HG03460 (cell line): ENCODE data around the gene GHDC.
"Not testable (repeated sequence)": the region's sequence is repeated elsewhere in the genome, so short reads cannot be mapped to it uniquely, and the experiment has no call there.

Experiments
- ATAC-seq: cut with Tn5 transposase; IDR thresholded peaks from one replicate; pipeline ENCODE4 v1.9.1; 2021; ENCODE audit not compliant: unreplicated experiment

Gene GHDC

GRCh38 chr17:42193969-42194899 lies at the start of gene GHDC:
Gene GHDC (minus strand): TSS chr17:42194494. CDS start chr17:42193581, 913 bp downstream.
- peak; percentile 85 for ATAC-seq

- ATAC-seq, result no peak
Measured at GRCh38 chr17:42243493-42243982, 49.2 kb upstream of the GHDC start.

GRCh38 chr17:42241871-42242270 lies 47.6 kb upstream of the GHDC start:
- no peak for ATAC-seq

GRCh38 chr17:42240863-42241262 lies 46.6 kb upstream of the GHDC start:
- not testable (repeated sequence) for ATAC-seq

GRCh38 chr17:42240201-42240600 lies 45.9 kb upstream of the GHDC start:
- no peak for ATAC-seq

GRCh38 chr17:42239576-42239975 lies 45.3 kb upstream of the GHDC start:
- not testable (repeated sequence) for ATAC-seq

DNA sequence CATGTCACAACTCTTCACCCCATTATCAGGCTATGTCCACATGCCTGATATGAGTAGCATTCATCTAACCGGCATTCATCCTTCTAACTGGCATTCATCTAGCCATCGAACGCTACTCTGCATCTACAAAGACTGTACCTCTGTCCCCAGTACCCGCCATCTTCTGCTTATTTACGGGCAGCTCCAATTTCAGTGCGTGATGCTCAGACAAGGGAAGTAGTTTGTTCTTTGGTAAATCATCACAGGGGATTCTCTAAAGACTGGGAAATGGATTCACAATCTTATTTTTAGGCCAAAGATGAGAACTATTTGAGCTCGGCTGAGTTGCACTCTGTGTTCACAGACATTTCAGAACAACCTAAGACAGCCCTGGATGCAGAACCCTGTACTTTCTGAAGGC lies 42.5 kb upstream of the GHDC start:
- no peak for ATAC-seq

DNA sequence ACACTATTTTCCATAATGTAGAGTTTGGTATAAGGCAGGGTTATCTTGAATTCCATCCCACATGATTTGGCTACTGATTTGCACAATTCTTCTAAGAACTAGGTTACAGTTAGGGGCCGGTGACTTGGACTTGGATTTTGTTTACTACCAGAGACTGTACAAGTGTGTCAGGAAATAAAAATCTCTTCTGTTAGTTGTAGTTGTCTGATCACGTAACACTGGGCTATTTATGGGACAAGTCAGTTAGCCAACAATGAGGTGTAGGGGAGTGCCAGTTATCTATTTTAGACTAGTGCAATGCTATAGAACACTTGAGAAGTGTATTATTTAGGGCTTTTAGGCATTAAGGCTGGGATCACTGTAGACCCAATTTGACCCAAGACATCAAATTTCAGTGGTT lies 39.7 kb upstream of the GHDC start:
- ATAC-seq, result no peak

- no peak for ATAC-seq
Measured at GRCh38 chr17:42233156-42233555, 38.9 kb upstream of the GHDC start.

DNA sequence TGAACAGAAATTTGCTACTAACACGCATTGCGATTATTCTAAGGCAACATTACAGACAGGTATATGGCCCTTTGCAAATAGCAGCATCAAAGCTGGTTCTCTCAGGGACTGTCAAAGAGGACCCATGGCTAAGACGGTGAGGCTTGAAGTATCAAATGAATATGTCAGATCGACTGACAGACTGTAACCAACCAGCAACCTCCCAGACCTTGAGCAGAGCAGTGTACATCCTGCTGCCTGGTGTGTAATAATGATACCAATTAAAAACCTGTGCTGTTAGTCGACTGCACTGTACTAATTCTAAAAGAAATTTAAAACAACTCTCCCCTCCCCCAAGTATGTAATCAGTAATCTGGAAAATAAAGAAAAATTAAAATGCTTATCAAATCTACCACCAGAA lies 35.9 kb upstream of the GHDC start:
- no peak for ATAC-seq

DNA sequence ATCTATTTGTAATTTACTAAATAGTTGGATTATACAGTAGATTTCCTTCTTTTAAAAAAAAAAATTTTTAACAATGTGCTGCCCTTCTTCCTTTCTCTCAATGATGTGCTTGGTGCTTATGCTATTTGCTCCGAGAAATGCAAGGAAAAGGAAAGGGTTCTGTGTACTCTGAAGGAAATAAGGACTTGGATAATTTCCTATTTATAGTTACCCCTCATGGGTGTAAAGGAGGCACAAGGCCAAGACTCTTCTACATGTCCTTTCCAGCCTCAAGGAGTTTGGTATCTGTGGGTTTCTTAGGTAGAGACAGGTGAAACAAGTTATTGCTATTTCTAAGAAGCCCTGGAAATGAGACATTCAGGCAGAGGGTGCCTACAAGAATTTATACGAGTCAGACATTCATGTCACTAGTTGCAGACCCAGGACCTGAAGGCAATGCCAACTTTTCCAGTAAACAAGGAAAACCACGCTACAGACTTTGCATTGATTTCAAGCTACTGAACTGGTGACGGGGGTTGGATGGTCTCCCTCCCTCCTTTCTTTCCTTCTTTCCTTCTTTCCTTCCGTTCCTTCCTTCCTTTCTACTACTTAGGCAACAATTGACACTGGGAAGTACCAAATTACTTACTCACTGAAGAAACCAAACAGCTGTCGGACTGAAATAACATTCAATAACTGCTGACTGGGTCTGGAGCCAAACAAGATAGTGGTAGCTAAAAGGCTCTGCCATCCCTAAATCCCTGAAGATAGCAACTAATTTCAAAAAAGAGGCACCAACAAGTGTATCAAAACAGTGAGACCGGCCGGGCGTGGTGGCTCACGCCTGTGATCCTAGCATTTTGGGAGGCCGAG lies 33.8 kb upstream of the GHDC start:
- no peak for ATAC-seq

- ATAC-seq, result no peak
Measured at GRCh38 chr17:42225646-42226045, 31.4 kb upstream of the GHDC start.

- ATAC-seq, result no peak
Measured at GRCh38 chr17:42224651-42225050, 30.4 kb upstream of the GHDC start.

- ATAC-seq, result no peak
Measured at GRCh38 chr17:42221886-42222745, 27.8 kb upstream of the GHDC start.

DNA sequence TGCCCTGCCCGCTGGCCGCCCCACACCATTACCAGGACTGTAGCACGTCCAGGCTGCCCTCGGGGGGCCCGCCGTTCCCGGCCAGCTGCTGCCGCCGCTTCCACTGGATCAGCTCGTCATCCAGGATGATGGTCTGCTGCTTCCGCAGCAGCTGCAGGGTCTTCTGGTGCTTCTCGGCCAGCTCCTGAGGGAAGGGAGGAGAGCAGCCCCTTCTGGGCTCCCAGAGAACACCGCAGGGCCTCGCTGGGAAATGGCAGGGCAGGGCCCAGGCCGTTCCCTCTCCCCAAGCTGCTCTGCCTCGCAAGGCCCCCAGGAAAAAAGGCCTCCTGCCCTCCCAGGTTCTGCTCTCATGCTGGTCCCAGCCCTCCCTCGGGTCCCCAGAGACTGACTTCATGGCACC lies 25.0 kb upstream of the GHDC start:
- not testable (repeated sequence) for ATAC-seq

DNA sequence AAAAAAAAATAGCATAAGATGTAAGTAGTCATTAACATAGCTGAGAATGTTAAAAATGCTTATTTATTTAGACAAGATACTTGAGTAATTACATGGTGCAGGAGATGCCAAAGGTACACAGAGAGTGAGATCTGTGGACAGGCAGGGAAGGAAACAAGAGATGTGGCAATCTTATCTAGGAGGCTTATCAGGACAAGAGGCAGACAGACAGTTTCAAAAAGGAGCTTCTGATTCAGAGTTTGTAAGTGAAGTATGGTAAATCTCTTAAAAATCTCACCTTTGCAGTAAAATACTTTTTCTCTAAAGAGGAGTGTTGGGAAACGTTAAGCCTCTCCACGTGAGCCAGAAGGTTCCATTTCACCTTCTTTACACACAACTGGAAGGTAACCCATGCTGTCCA lies 19.9 kb upstream of the GHDC start:
- ATAC-seq, result no peak

DNA sequence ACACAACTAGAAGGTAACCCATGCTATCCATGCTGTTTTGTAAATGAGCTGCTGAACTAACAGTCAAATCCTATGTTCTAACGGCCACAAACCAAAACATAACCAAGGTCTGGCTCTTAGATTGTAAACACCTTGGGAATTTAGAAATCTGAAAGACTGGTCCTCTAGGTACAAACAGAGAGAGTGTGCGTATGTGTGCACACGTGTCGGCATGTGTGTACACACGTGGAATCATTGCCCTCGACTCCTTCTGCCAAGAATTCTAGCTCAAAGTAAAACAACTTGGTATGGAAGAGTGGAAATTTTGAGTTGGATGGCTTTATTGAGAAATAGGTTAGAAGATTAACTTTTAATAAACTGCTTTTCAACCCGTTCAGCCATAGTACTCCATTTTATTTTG lies 18.1 kb upstream of the GHDC start:
- ATAC-seq, result no peak

GRCh38 chr17:42211921-42212341 lies 17.6 kb upstream of the GHDC start:
- ATAC-seq, result not testable (repeated sequence)

- ATAC-seq, result no peak
Measured at GRCh38 chr17:42210046-42210445, 15.8 kb upstream of the GHDC start.

DNA sequence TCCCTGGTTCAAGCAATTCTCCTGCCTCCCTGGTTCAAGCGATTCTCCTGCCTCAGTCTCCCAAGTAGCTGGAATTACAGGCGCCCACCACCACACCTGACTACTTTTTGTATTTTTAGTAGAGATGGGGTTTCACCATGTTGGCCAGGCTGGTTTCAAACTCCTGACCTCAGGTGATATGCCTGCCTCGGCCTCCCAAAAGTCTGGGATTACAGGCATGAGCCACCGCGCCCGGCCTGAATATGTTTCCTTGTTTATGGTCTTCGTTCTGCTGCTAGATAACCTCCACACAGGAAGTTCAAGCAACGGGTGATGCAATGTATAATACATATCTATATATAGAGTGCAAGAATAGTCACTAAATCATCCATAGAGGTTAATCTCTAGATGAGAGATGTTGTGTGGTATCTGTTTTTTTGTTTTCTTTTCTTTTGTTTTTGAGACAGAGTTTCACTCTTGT lies 11.9 kb upstream of the GHDC start:
- ATAC-seq, result not testable (repeated sequence)

DNA sequence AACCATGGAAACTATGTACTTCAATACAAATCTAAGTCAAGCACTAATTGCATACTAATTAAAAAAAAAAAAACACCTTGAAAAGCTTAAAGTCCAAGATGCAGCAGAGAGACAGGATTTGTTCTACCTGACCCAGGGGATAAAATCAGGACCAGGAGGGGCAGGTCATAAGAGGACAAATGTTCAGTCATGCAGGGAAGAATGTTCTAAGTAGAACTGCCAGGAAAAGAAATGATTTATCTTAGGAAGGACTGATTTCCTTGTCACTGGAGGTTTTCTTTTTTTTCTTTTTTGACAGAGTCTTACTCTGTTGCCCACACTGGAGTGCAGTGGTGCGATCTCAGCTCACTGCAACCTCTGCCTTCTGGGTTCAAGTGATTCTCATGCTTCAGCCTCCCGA lies 9.1 kb upstream of the GHDC start:
- no peak for ATAC-seq
